Measurements from ENCODE around the gene ATP11C.

DNA sequence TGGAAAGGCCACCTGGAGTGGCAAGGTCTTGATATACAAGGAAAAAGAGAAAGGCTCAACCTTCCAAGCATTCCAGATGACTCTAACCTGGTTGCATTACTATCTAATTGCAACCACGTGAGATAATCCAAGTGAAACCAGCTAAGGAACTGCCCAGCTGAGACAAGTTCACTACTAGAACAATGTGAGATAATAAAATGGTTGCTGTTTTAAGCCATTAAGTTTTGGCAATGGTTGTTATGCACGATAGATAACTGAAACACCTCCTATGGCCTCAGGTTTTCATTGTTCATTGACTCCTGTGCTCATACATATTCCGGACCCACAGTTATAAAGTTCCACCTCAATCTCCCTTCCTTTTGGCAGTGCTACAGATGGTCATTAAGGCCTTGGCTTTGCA, 41.6 kb upstream of the ATP11C start:
- TF ChIP-seq, protein P1, sequence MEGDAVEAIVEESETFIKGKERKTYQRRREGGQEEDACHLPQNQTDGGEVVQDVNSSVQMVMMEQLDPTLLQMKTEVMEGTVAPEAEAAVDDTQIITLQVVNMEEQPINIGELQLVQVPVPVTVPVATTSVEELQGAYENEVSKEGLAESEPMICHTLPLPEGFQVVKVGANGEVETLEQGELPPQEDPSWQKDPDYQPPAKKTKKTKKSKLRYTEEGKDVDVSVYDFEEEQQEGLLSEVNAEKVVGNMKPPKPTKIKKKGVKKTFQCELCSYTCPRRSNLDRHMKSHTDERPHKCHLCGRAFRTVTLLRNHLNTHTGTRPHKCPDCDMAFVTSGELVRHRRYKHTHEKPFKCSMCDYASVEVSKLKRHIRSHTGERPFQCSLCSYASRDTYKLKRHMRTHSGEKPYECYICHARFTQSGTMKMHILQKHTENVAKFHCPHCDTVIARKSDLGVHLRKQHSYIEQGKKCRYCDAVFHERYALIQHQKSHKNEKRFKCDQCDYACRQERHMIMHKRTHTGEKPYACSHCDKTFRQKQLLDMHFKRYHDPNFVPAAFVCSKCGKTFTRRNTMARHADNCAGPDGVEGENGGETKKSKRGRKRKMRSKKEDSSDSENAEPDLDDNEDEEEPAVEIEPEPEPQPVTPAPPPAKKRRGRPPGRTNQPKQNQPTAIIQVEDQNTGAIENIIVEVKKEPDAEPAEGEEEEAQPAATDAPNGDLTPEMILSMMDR (IDR thresholded peaks at IDR 0.05), result no peak
- TF ChIP-seq POLR2AphosphoS5 (IDR thresholded peaks at IDR 0.05) (no peak), EP300 (IDR thresholded peaks at IDR 0.05) (no peak), POLR2A (IDR thresholded peaks at IDR 0.05) (no peak)

Measured in gastroesophageal sphincter (tissue), 3 donors.